ENCODE results near the gene DYNC1H1.
"Not testable (repeated sequence)": the region's sequence is repeated elsewhere in the genome, so short reads cannot be mapped to it uniquely, and the experiment has no call there.

GRCh38 chr14:102064590-102064989 is 100.2 kb downstream of the DYNC1H1 start:
- not testable (repeated sequence) for TF ChIP-seq CTCF (IDR thresholded peaks at IDR 0.05; ENCODE audit: insufficient read depth, low read depth, low read length); EZH2 (IDR thresholded peaks at IDR 0.05; ENCODE audit: insufficient read depth, low read length)

Measured in astrocyte (in vitro differentiated cells and primary cell).